Measurements from ENCODE around the gene C5orf58.

Gene C5orf58

DNA sequence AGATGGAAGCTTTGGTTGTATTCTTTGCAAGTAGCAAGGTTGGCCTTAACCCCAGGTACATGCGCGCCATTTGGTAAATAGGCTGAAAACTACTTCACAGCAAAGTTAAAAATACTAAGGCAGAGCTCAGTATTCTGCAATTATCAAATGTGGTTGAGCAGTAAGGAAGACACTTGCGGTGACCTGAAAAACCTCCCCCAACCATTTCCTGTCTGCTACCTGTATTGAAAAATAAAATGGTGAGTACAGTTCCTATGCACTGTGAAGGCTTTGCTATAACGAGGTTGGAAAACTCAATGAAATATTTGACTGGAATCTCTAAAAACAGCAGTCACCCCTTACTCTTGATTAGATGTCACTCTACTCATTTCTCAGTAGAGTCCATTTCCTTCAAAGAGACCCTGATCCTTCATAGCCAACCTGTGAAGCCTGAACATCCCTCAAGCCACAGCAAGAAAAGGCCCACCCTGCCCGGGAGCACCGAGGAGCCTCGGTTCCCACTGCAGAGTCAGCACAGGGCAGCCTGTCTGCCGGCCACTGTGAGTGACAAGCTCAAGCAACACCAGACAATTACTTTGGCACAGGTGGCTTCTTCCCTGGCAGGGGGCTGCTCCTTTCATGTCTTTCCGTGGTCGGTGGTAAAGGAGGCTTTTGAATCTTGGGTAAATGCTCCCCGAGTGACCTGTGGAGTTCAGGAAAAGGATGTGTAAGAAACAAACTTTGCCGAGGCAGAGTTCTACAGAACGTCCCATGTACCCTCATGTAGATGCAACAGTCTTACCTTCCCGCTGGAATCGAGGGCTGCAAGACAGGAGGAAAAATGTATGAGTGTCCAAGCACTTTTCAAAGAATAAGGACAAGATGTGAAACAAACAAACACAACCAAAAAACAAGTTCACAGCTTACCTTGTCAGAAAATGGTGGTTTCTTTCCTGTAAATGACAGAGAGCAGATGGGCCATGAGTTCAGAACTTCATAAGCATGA lies 29.6 kb downstream of the C5orf58 start:
- Histone ChIP-seq H3K79me2 (ENCODE audit: low read length) (peaks cover 20% of the 10 kb centered on the region), H2AFZ (ENCODE audit: low read length) (no peak overlapping the region), H3K4me2 (ENCODE audit: low read depth, low read length) (peak overlapping the region; percentile 62), H3K9ac (ENCODE audit: low read length) (peak overlapping the region; percentile 8; the same call in 1 of the 2 replicates), H3K9me3 (replicated peaks; ENCODE audit: insufficient read depth, low read length) (no peaks in the 10 kb centered on the region), H4K20me1 (ENCODE audit: insufficient read depth, low read length) (no peaks in the 10 kb centered on the region), H3K36me3 (replicated peaks; ENCODE audit: insufficient read depth, low read length) (peaks cover 32% of the 10 kb centered on the region), H3F3A (ENCODE audit: insufficient read depth, low read length) (peaks cover 27% of the 10 kb centered on the region), H3K4me3 (ENCODE audit: low read length) (no peak overlapping the region), H3K4me1 (ENCODE audit: low read length) (peaks cover 49% of the 10 kb centered on the region), H3K9me2 (replicated peaks; ENCODE audit: insufficient read depth, low read length) (no peaks in the 10 kb centered on the region), H3K27ac (ENCODE audit: low read length) (peak overlapping the region; percentile 80), H3K27me3 (replicated peaks; ENCODE audit: insufficient read depth, low read length) (no peaks in the 10 kb centered on the region)
- DNase-seq, result peak; percentile 87
- TF ChIP-seq EZH2phosphoT487 (IDR thresholded peaks at IDR 0.05; ENCODE audit: low read length), result no peak
- TF ChIP-seq EZH2 (optimal IDR thresholded peaks at IDR 0.05; ENCODE audit: low read depth, low read length), result no peak
- TF ChIP-seq, protein P1, sequence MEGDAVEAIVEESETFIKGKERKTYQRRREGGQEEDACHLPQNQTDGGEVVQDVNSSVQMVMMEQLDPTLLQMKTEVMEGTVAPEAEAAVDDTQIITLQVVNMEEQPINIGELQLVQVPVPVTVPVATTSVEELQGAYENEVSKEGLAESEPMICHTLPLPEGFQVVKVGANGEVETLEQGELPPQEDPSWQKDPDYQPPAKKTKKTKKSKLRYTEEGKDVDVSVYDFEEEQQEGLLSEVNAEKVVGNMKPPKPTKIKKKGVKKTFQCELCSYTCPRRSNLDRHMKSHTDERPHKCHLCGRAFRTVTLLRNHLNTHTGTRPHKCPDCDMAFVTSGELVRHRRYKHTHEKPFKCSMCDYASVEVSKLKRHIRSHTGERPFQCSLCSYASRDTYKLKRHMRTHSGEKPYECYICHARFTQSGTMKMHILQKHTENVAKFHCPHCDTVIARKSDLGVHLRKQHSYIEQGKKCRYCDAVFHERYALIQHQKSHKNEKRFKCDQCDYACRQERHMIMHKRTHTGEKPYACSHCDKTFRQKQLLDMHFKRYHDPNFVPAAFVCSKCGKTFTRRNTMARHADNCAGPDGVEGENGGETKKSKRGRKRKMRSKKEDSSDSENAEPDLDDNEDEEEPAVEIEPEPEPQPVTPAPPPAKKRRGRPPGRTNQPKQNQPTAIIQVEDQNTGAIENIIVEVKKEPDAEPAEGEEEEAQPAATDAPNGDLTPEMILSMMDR (IDR thresholded peaks at IDR 0.05; ENCODE audit: low read length), result no peak

DNA sequence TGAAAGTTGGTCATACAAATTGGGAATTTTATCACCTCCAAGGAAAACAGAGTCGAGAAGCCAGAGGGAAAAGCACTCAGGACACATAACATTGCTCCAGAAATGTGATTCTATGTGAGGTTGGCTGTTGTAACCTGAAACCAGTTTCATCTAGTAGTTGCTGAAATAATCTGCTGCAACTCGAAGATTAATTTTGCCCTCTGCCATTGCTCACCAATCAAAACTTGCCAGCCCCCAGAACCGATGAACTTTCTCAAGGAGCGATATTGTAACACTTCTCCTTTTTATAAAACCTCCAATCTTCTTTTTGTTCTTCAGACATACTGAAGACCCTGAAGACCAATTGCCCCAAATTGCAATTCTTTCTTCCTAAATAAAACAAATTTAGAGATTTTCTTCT lies 31.1 kb downstream of the C5orf58 start:
- Histone ChIP-seq H3K27me3 (replicated peaks; ENCODE audit: insufficient read depth, low read length) (no peaks in the 10 kb centered on the region), H3K36me3 (replicated peaks; ENCODE audit: insufficient read depth, low read length) (peaks cover 26% of the 10 kb centered on the region)
- TF ChIP-seq EZH2 (optimal IDR thresholded peaks at IDR 0.05; ENCODE audit: low read depth, low read length), result no peak
- TF ChIP-seq, protein P1 (IDR thresholded peaks at IDR 0.05; ENCODE audit: low read length), result no peak
- no peak for TF ChIP-seq EZH2phosphoT487 (IDR thresholded peaks at IDR 0.05; ENCODE audit: low read length)

DNA sequence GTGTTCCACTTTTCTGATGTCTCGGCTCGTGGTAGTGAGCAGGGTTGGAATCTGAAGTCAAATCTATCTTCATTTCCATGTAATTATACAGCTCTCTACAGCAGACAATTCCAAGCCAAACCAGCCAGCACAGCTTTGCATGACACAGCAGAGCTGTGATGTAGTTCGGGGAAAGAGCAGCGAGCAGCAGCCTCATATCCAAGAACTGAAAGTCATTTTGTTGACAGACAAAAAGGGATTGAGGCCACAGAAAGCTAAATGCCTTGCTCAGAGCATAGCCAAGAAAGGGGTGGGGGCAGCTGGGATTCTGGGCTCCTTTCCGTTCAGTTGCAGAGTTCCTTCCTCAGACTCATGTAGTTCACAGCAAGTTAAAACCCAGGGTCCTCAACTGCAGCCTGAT lies 32.7 kb downstream of the C5orf58 start:
- H3K4me2 ChIP-seq (ENCODE audit: low read depth, low read length), result no peak overlapping the region
- H2AFZ ChIP-seq (ENCODE audit: low read length), result no peak overlapping the region

More for the DNA sequence above, 31.1 kb downstream of the C5orf58 start:
- Histone ChIP-seq H3K9ac (ENCODE audit: low read length) (no peak overlapping the region), H3K9me3 (replicated peaks; ENCODE audit: insufficient read depth, low read length) (no peaks in the 10 kb centered on the region), H3K79me2 (ENCODE audit: low read length) (peaks cover 21% of the 10 kb centered on the region), H3K4me2 (ENCODE audit: low read depth, low read length) (no peak overlapping the region), H2AFZ (ENCODE audit: low read length) (no peak overlapping the region), H3K9me2 (replicated peaks; ENCODE audit: insufficient read depth, low read length) (no peaks in the 10 kb centered on the region), H4K20me1 (ENCODE audit: insufficient read depth, low read length) (no peaks in the 10 kb centered on the region), H3K4me1 (ENCODE audit: low read length) (peaks cover 63% of the 10 kb centered on the region), H3F3A (ENCODE audit: insufficient read depth, low read length) (peaks cover 30% of the 10 kb centered on the region), H3K4me3 (ENCODE audit: low read length) (no peak overlapping the region), H3K27ac (ENCODE audit: low read length) (no peak overlapping the region)
- DNase-seq, result no peak

More for the DNA sequence above, 32.7 kb downstream of the C5orf58 start:
- H3K9ac ChIP-seq (ENCODE audit: low read length), result no peak overlapping the region
- no peaks in the 10 kb centered on the region for H3K9me2 ChIP-seq (replicated peaks; ENCODE audit: insufficient read depth, low read length)
- H3K79me2 ChIP-seq (ENCODE audit: low read length), result peaks cover 14% of the 10 kb centered on the region; the same call in 1 of the 2 replicates
- H3K36me3 ChIP-seq (replicated peaks; ENCODE audit: insufficient read depth, low read length), result peaks cover 11% of the 10 kb centered on the region
- H3K9me3 ChIP-seq (replicated peaks; ENCODE audit: insufficient read depth, low read length), result no peaks in the 10 kb centered on the region
- no peak for TF ChIP-seq EZH2 (optimal IDR thresholded peaks at IDR 0.05; ENCODE audit: low read depth, low read length)
- TF ChIP-seq, protein P1 (IDR thresholded peaks at IDR 0.05; ENCODE audit: low read length), result no peak
- TF ChIP-seq EZH2phosphoT487 (IDR thresholded peaks at IDR 0.05; ENCODE audit: low read length), result no peak
- peaks cover 65% of the 10 kb centered on the region for H3K4me1 ChIP-seq (ENCODE audit: low read length)
- no peak for DNase-seq
- H3K4me3 ChIP-seq (ENCODE audit: low read length), result no peak overlapping the region
- H3K27me3 ChIP-seq (replicated peaks; ENCODE audit: insufficient read depth, low read length), result no peaks in the 10 kb centered on the region
- no peak overlapping the region for H3K27ac ChIP-seq (ENCODE audit: low read length)
- H3F3A ChIP-seq (ENCODE audit: insufficient read depth, low read length), result peaks cover 39% of the 10 kb centered on the region
- H4K20me1 ChIP-seq (ENCODE audit: insufficient read depth, low read length), result no peaks in the 10 kb centered on the region
